ENCODE data around the gene EXOSC5. TPM values are rescaled to one million over a fixed set of nuclear protein-coding genes. Genes with fewer than 3 reads are reported as not detected.

EXOSC5 gene
- total RNA-seq, 1 donor from 2014 or later, result 10.6 TPM

GRCh38 chr19:41430922-41431321, 33.8 kb upstream of the EXOSC5 start:
- Mint-ChIP-seq H3K4me1 (ENCODE audit: unreplicated experiment) (peaks cover 11% of the 10 kb centered on the region), H3K4me3 (ENCODE audit: unreplicated experiment) (no peak overlapping the region), H3K36me3 (ENCODE audit: unreplicated experiment) (no peaks in the 10 kb centered on the region), H3K27ac (ENCODE audit: unreplicated experiment) (no peak overlapping the region), H3K9me3 (ENCODE audit: unreplicated experiment) (no peaks in the 10 kb centered on the region), H3K27me3 (ENCODE audit: unreplicated experiment) (no peaks in the 10 kb centered on the region)
- TF ChIP-seq CTCF (IDR thresholded peaks at IDR 0.05), result no peak
- no peak for DNase-seq (ENCODE audit: extremely low spot score, unreplicated experiment)

- Mint-ChIP-seq H3K27ac (ENCODE audit: unreplicated experiment) (no peak overlapping the region), H3K9me3 (ENCODE audit: unreplicated experiment) (no peaks in the 10 kb centered on the region)
Measured at GRCh38 chr19:41428481-41428859, 31.3 kb upstream of the EXOSC5 start.

GRCh38 chr19:41427647-41428480, 30.7 kb upstream of the EXOSC5 start:
- H3K9me3 Mint-ChIP-seq (ENCODE audit: unreplicated experiment), result no peaks in the 10 kb centered on the region
- H3K36me3 Mint-ChIP-seq (ENCODE audit: unreplicated experiment), result no peaks in the 10 kb centered on the region
- H3K27me3 Mint-ChIP-seq (ENCODE audit: unreplicated experiment), result no peaks in the 10 kb centered on the region
- no peak for DNase-seq (ENCODE audit: extremely low spot score, unreplicated experiment)
- no peak overlapping the region for H3K4me3 Mint-ChIP-seq (ENCODE audit: unreplicated experiment)
- TF ChIP-seq CTCF (IDR thresholded peaks at IDR 0.05), result no peak
- no peak overlapping the region for H3K27ac Mint-ChIP-seq (ENCODE audit: unreplicated experiment)
- H3K4me1 Mint-ChIP-seq (ENCODE audit: unreplicated experiment), result peaks cover 13% of the 10 kb centered on the region

More at GRCh38 chr19:41428481-41428859, 31.3 kb upstream of the EXOSC5 start:
- DNase-seq (ENCODE audit: extremely low spot score, unreplicated experiment), result no peak
- Mint-ChIP-seq H3K27me3 (ENCODE audit: unreplicated experiment) (no peaks in the 10 kb centered on the region), H3K4me1 (ENCODE audit: unreplicated experiment) (peaks cover 13% of the 10 kb centered on the region), H3K36me3 (ENCODE audit: unreplicated experiment) (no peaks in the 10 kb centered on the region), H3K4me3 (ENCODE audit: unreplicated experiment) (no peak overlapping the region)
- TF ChIP-seq CTCF (IDR thresholded peaks at IDR 0.05), result no peak

GRCh38 chr19:41426952-41427646, 29.9 kb upstream of the EXOSC5 start, which contains the start of gene B3GNT8:
TSS of gene B3GNT8 (minus strand) at chr19:41427374. CDS start at chr19:41426778, 596 bp downstream.
- Mint-ChIP-seq H3K27ac (ENCODE audit: unreplicated experiment) (peak within 1 kb of the TSS; percentile 78), H3K36me3 (ENCODE audit: unreplicated experiment) (peaks cover 7% of the 10 kb centered on the region), H3K4me3 (ENCODE audit: unreplicated experiment) (peak within 1 kb of the TSS; percentile 53)

More at GRCh38 chr19:41426952-41427646, 29.9 kb upstream of the EXOSC5 start, which contains the start of gene B3GNT8:
- no peak for TF ChIP-seq CTCF (IDR thresholded peaks at IDR 0.05)
- Mint-ChIP-seq H3K4me1 (ENCODE audit: unreplicated experiment) (peaks cover 13% of the 10 kb centered on the region), H3K27me3 (ENCODE audit: unreplicated experiment) (no peaks in the 10 kb centered on the region), H3K9me3 (ENCODE audit: unreplicated experiment) (no peaks in the 10 kb centered on the region)
- no peak for DNase-seq (ENCODE audit: extremely low spot score, unreplicated experiment)

Data from osteocyte (in vitro differentiated cells).